ENCODE results near the gene HSPBP1.
"Not testable (repeated sequence)": the region's sequence is repeated elsewhere in the genome, so short reads cannot be mapped to it uniquely, and the experiment has no call there.

The HSPBP1 gene, protein sequence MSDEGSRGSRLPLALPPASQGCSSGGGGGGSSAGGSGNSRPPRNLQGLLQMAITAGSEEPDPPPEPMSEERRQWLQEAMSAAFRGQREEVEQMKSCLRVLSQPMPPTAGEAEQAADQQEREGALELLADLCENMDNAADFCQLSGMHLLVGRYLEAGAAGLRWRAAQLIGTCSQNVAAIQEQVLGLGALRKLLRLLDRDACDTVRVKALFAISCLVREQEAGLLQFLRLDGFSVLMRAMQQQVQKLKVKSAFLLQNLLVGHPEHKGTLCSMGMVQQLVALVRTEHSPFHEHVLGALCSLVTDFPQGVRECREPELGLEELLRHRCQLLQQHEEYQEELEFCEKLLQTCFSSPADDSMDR

DNA sequence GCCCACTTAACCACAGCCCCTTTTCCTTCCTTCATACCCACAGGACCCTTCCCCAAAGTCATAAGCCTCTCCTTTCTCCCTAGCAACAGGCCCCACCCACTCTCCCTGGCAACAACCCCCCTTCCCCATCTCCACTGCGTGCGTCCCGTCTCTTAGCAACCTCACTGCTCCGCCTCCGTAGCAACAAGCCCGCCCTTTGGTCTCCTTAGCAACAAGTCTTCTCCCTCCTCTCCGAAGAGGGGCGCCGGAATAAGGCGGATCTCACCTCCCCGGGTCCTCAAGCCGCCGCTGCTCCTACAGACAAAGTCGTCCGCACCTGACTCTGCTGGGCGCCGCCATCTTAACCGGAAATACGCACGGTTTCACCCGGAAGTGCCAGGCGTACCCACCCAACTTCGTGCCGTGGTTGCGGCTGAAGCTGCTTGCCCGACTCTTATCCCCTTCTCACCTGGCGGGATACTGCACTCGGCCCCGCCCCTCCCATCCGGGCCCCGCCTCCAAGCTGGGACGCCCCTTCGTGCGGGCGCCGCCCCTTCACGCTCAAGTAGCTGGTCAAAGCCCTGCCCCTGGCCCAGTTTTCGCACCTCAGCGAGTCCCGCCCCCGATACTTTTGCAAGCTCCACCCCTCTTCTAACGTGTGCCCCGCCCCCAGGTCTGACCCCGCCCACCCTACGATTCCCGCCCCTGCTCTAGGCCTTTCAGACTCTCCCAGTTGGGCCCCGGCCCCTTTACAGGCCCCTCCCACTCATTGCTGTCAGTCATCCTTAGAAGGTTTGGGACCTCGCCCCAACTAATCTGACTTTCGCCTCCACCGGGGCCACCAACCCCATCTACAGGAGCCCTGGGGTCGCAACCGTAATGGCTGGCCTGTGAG is at the start of gene HSPBP1:
Gene HSPBP1, minus strand, starts transcription at position 341 of the 874 bp plus-strand sequence. CDS start 502 bp downstream, outside the sequence.
- peak within 1 kb of the TSS; percentile 60 to 91 (median 71) for H3K4me3 ChIP-seq
- H3K27ac ChIP-seq: peak within 1 kb of the TSS in 19 of 21 experiments; percentile 13 to 84 (median 70)

DNA sequence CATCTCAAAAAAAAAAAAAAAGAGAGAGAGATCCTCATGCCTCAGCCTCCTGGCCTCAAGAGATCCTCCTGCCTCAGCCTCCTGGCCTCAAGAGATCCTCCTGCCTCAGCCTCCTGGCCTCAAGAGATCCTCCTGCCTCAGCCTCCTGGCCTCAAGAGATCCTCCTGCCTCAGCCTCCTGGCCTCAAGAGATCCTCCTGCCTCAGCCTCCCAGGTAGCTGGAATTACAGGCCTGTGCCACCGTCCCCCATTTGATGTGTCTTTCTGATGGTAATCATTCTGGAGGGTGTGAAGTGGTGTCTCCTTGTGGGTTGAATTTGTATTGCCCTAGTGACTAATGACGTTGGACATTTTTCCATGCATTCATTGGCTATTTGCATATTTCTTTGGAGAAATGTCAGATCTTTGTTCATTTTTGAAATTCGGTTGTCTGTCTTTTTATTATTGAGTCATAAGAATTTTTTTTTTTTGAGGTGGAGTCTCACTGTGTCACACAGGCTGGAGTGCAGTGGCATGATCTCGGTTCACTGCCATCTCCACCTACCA is 48.9 kb upstream of the HSPBP1 start:
- not testable (repeated sequence) for H3K4me3 ChIP-seq, H3K27ac ChIP-seq

DNA sequence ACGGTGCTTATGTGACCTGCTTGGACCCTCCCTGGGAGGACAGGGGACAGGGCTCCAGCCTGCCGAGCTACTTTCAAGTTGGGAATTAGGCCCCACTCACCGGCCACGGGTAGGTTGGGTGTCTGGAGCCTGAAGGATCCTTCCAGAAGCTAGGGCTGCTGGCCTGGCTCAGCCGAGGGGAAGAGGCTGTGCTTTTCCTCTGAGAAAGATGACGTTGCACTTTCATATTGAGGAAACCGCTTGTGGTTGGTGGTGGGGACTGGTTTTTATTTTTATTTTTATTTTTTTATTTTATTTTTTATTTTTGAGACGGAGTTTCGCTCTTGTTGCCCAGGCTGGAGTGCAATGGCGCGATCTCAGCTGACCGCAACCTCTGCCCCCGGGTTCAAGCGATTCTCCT is 45.3 kb upstream of the HSPBP1 start, which contains the start of gene TMEM150B:
Gene TMEM150B, minus strand, starts transcription at position 170 of the 400 bp plus-strand sequence. CDS start 4,305 bp downstream, outside the sequence.
- peak within 1 kb of the TSS in 4 of 21 experiments; percentile 23 to 56 (median 50) for H3K27ac ChIP-seq
- H3K4me3 ChIP-seq: no peak within 1 kb of the TSS

GRCh38 chr19:55324662-55325061 is 44.8 kb upstream of the HSPBP1 start:
- Histone ChIP-seq H3K27ac (peak overlapping the region in 3 of 21 experiments; percentile 50 to 56 (median 51)), H3K4me3 (no peak overlapping the region)

GRCh38 chr19:55322204-55322885 is 42.4 kb upstream of the HSPBP1 start:
- H3K4me3 ChIP-seq: no peak overlapping the region

GRCh38 chr19:55321466-55322137 is 41.7 kb upstream of the HSPBP1 start:
- H3K27ac ChIP-seq: peak overlapping the region in 1 of 21 experiments; percentile 24
- no peak overlapping the region for H3K4me3 ChIP-seq

More at GRCh38 chr19:55322204-55322885, 42.4 kb upstream of the HSPBP1 start:
- H3K27ac ChIP-seq: no peak overlapping the region

GRCh38 chr19:55320844-55321419 is 41.0 kb upstream of the HSPBP1 start:
- no peak overlapping the region for H3K27ac ChIP-seq

GRCh38 chr19:55319785-55320184 is 39.9 kb upstream of the HSPBP1 start:
- no peak overlapping the region for H3K27ac ChIP-seq
- no peak overlapping the region for H3K4me3 ChIP-seq

More at GRCh38 chr19:55320844-55321419, 41.0 kb upstream of the HSPBP1 start:
- no peak overlapping the region for H3K4me3 ChIP-seq

DNA sequence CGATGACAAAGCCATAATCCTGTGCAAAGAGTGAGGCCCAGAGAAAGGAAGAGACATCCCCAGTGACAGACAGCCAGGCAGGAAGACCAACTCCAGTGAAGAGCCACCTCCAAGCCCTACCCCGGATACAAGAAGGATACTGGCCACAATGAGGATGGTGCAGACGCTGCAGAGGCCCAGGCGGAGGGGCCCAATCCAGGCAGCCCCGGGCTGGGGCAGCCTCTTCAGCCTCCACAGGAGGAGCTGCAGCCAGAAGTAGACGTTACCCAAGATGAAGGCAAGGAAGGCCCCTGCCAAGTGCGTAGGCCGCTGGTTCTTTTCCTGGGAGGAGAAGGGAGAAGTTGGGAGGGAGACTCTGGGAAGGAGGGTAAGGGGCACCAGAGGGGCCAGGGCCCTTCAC is 36.7 kb upstream of the HSPBP1 start:
- H3K4me3 ChIP-seq: no peak overlapping the region
- H3K27ac ChIP-seq: no peak overlapping the region

GRCh38 chr19:55315956-55316525 is 36.1 kb upstream of the HSPBP1 start:
- no peak overlapping the region for H3K4me3 ChIP-seq
- no peak overlapping the region for H3K27ac ChIP-seq

GRCh38 chr19:55314396-55314795 is 34.5 kb upstream of the HSPBP1 start:
- H3K27ac ChIP-seq: no peak overlapping the region

DNA sequence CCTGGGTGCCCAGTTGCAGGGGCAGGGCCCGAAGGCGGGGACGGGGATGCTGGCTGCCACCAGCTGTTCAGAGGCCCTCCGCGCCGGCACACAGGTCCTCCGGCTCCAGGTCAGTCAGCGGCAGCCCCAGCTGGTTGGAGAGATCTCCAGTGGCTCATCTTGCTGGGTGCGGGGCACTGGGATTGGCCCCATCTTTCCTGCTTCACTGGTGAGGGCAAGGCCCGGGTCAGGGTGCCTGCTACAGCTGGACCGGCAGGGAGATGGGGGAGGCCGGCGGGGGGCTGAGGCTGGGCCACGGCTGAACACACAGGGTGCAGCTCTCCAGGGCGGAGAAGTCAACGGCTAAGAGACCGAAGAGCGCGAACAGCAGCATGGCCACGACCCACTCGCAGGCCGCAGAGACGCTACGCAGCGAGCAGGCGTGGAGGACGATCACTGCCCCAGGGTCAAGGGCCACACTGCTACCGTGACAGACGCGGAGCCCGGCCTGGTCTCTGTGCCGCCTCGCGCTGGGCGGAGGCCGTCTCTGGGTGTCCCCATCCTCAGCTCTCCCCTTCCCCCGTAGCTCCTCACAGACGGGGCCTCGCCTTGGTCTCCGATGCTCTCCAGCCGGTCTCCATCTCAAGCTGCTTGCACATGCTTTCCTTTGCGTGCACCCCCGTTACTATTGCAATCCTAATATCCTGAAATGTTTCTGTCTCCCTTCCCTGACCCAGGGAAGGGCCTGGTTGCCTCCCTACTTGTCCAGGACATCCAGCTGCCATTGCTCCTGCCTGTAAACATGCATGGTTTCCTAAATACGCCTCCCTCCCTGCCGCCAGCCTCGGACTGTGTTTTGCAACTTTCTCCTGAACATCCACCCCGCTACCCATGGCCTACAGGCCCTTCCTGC is 33.0 kb upstream of the HSPBP1 start:
- H3K4me3 ChIP-seq: no peak overlapping the region
- H3K27ac ChIP-seq: no peak overlapping the region

More at GRCh38 chr19:55314396-55314795, 34.5 kb upstream of the HSPBP1 start:
- no peak overlapping the region for H3K4me3 ChIP-seq

DNA sequence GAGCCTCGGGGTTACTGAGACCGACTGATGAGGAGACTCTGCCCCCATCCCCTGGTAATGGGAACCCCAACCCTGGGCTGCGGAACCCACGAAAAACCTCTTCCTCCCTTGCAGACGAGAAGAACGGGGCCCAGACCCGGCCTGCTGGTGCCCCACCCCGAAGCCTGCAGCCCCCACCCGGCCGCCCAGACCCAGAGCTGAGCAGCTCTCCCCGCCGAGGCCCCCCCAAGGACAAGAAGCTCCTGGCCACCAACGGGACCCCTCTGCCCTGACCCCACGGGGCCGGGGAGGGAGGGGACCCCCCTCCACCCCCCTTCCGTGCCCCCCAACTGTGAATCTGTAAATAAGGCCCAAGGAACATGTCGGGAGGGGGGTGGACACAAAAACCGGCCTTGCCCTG is 31.9 kb upstream of the HSPBP1 start:
- no peak overlapping the region for H3K27ac ChIP-seq
- no peak overlapping the region for H3K4me3 ChIP-seq

DNA sequence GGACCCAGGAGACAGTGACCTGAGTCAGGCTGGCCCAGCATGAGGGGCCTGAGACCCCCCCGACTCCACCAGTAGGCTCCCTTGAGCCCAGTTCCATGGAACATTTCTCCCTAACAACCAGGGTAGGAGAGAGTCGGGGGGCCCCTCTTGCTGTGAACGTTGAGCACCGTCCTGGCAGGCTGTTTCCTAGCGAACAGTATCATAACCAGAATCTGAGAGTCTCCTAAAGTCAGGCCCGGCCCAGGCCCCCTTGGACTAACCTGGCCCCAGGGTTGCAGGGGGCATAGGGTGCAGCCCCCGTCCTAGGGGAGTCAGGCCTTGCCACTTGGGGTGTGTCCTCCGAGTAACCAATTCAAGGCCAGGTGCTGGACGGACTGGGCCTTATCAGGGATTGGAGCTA is 31.5 kb upstream of the HSPBP1 start:
- no peak overlapping the region for H3K27ac ChIP-seq
- no peak overlapping the region for H3K4me3 ChIP-seq

- H3K27ac ChIP-seq: no peak overlapping the region
- no peak overlapping the region for H3K4me3 ChIP-seq
These were observed 30.6 kb upstream of the HSPBP1 start for GRCh38 chr19:55310498-55310897.

GRCh38 chr19:55309448-55309847 is 29.5 kb upstream of the HSPBP1 start:
- H3K27ac ChIP-seq: no peak overlapping the region
- H3K4me3 ChIP-seq: no peak overlapping the region

GRCh38 chr19:55308281-55308680 is 28.4 kb upstream of the HSPBP1 start:
- no peak overlapping the region for H3K27ac ChIP-seq

More at GRCh38 chr19:55308281-55308680, 28.4 kb upstream of the HSPBP1 start:
- H3K4me3 ChIP-seq: no peak overlapping the region

Measured in skin epidermis (tissue), 12 donors.